Measurements from ENCODE around the gene PCNX2.

Gene PCNX2

DNA sequence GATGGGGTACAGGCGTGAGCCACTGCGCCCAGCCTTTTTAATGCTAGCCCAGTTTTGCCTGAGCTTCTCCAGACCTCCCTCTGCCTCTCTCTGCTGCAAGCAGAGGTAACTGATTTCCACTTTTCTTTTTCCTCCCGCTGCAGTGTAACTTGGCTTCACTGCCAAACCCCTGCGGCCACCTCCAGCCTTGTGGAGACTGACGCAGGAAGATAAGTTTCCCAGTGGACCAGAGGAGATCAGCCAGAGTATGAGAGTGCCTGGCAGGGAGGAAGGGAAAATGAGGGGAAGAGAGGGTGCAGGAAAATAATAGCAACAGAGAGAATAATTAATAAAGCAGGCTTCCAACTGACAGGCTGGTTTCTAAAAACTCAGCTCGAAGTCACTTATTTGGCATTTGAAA is 143.7 kb downstream of the PCNX2 start:
- no peak for TF ChIP-seq SIN3A (IDR thresholded peaks at IDR 0.05; ENCODE audit: borderline replicate concordance, insufficient read depth, low read length)
- no peak for TF ChIP-seq FOXP2 (optimal IDR thresholded peaks at IDR 0.05; ENCODE audit: borderline replicate concordance, extremely low read depth, extremely low read length, insufficient read depth)
- TF ChIP-seq TAF1 (IDR thresholded peaks at IDR 0.05; ENCODE audit: borderline replicate concordance, insufficient read depth, low read length), result no peak
- TF ChIP-seq, protein P1, sequence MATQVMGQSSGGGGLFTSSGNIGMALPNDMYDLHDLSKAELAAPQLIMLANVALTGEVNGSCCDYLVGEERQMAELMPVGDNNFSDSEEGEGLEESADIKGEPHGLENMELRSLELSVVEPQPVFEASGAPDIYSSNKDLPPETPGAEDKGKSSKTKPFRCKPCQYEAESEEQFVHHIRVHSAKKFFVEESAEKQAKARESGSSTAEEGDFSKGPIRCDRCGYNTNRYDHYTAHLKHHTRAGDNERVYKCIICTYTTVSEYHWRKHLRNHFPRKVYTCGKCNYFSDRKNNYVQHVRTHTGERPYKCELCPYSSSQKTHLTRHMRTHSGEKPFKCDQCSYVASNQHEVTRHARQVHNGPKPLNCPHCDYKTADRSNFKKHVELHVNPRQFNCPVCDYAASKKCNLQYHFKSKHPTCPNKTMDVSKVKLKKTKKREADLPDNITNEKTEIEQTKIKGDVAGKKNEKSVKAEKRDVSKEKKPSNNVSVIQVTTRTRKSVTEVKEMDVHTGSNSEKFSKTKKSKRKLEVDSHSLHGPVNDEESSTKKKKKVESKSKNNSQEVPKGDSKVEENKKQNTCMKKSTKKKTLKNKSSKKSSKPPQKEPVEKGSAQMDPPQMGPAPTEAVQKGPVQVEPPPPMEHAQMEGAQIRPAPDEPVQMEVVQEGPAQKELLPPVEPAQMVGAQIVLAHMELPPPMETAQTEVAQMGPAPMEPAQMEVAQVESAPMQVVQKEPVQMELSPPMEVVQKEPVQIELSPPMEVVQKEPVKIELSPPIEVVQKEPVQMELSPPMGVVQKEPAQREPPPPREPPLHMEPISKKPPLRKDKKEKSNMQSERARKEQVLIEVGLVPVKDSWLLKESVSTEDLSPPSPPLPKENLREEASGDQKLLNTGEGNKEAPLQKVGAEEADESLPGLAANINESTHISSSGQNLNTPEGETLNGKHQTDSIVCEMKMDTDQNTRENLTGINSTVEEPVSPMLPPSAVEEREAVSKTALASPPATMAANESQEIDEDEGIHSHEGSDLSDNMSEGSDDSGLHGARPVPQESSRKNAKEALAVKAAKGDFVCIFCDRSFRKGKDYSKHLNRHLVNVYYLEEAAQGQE (IDR thresholded peaks at IDR 0.05; ENCODE audit: insufficient read depth in 1 of 2, low read depth in 2 of 2, low read length in 2 of 2), result no peak
- no peak for TF ChIP-seq POLR2AphosphoS5 (IDR thresholded peaks at IDR 0.05; ENCODE audit: low read depth, low read length)

DNA sequence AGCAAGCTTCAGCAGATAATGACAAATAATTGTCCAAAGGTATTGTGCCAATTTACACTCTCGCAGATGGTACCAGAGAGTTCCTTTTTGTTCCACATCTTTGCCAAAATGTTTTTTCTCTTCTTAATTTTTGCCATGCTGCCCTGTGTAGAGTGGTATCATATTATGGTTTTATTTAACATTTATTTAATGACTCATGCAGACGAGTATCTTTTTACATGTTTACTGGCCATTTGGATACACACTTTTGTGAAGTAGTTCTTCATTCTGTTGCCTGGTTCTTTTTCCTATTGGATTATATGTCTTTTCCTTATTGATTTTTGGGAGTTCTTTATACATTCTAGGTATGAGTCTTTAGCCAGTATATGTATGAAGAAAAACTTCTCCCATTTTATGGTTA is 151.1 kb downstream of the PCNX2 start:
- TF ChIP-seq, protein P1 (IDR thresholded peaks at IDR 0.05; ENCODE audit: insufficient read depth in 1 of 2, low read depth in 2 of 2, low read length in 2 of 2), result no peak
- TF ChIP-seq TAF1 (IDR thresholded peaks at IDR 0.05; ENCODE audit: borderline replicate concordance, insufficient read depth, low read length) (no peak), FOXP2 (optimal IDR thresholded peaks at IDR 0.05; ENCODE audit: borderline replicate concordance, extremely low read depth, extremely low read length, insufficient read depth) (no peak)

DNA sequence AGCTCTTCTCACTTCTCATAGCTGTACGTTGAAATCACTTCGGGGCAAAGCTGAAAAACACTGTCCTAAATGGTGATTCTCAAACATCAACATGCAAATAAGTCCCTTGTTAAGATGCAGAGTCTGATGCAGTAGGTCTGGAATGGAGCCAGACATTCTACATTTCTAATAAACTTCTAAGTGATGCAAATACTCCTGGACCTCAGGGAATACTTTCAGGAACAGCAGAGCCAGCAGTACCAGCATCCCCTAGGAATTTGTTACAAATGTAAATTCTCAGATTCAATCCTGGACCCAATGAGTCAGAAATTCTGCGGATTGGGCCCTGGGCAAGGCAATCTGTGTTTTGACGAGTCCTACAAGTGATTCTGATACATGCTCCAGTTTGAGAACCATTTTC is 152.3 kb downstream of the PCNX2 start:
- TF ChIP-seq SIN3A (IDR thresholded peaks at IDR 0.05; ENCODE audit: borderline replicate concordance, insufficient read depth, low read length), result no peak
- TF ChIP-seq POLR2AphosphoS5 (IDR thresholded peaks at IDR 0.05; ENCODE audit: low read depth, low read length), result no peak
- no peak for TF ChIP-seq FOXP2 (optimal IDR thresholded peaks at IDR 0.05; ENCODE audit: borderline replicate concordance, extremely low read depth, extremely low read length, insufficient read depth)
- TF ChIP-seq, protein P1 (IDR thresholded peaks at IDR 0.05; ENCODE audit: insufficient read depth in 1 of 2, low read depth in 2 of 2, low read length in 2 of 2), result no peak
- TF ChIP-seq TAF1 (IDR thresholded peaks at IDR 0.05; ENCODE audit: borderline replicate concordance, insufficient read depth, low read length), result no peak

DNA sequence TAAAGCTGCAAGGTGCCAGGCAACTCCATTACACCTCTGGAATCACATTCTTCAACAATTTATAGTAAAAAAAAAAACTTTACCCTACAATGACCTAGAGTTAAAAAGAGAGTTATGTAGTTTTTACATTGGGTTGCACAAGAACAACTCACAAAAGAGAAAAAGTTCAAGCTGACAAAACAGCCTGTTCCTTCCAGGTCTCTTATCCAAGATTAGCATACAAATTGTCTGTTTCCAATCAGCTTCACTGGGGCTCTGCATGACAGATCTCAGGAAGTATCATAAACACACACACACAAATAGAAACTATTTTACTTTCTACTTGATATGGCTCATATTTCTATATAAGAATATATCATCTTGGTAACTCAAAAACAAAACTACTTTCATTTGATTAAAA is 154.6 kb downstream of the PCNX2 start:
- TF ChIP-seq FOXP2 (optimal IDR thresholded peaks at IDR 0.05; ENCODE audit: borderline replicate concordance, extremely low read depth, extremely low read length, insufficient read depth) (no peak), TAF1 (IDR thresholded peaks at IDR 0.05; ENCODE audit: borderline replicate concordance, insufficient read depth, low read length) (no peak), SIN3A (IDR thresholded peaks at IDR 0.05; ENCODE audit: borderline replicate concordance, insufficient read depth, low read length) (no peak), POLR2AphosphoS5 (IDR thresholded peaks at IDR 0.05; ENCODE audit: low read depth, low read length) (no peak)
- TF ChIP-seq, protein P1 (IDR thresholded peaks at IDR 0.05; ENCODE audit: insufficient read depth in 1 of 2, low read depth in 2 of 2, low read length in 2 of 2), result no peak

DNA sequence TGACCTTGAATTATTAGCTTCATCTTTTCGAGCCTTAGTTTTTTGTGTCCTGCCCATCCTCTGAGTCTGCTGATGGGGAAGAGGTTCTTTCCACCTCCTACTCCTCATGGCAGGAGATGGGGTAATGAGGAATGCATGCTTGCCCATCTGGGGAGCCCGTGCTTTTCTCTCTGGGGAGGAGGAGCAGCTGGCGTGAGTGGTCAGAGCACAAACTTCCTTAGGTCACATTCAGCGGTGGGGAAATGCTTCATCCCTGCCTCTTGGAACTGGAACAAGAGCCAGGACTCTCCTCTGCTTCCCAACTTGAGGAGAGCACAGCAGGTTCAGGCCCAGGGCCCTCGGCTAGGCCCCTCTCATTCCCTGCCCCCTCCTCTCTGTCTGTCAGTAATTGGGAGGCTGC is 155.0 kb downstream of the PCNX2 start:
- TF ChIP-seq FOXP2 (optimal IDR thresholded peaks at IDR 0.05; ENCODE audit: borderline replicate concordance, extremely low read depth, extremely low read length, insufficient read depth), result no peak
- no peak for TF ChIP-seq TAF1 (IDR thresholded peaks at IDR 0.05; ENCODE audit: borderline replicate concordance, insufficient read depth, low read length)
- no peak for TF ChIP-seq SIN3A (IDR thresholded peaks at IDR 0.05; ENCODE audit: borderline replicate concordance, insufficient read depth, low read length)

Data from PFSK-1 (cell line).